GM19438 (cell line): Measurements from ENCODE around the gene SORT1.

Experiments
- ATAC-seq: cut with Tn5 transposase; IDR thresholded peaks from one replicate; pipeline ENCODE4 v1.9.1; 2021; ENCODE audit warnings: low read depth; ENCODE audit not compliant: unreplicated experiment

SORT1 gene

GRCh38 chr1:109265016-109265415, 132.7 kb downstream of the SORT1 start:
- ATAC-seq, result no peak

GRCh38 chr1:109264379-109264755, 133.4 kb downstream of the SORT1 start:
- no peak for ATAC-seq

- peak; percentile 71 for ATAC-seq
Observed at GRCh38 chr1:109263597-109264378, 133.9 kb downstream of the SORT1 start.

GRCh38 chr1:109263234-109263596, 134.5 kb downstream of the SORT1 start:
- no peak for ATAC-seq

GRCh38 chr1:109262231-109263055, 135.3 kb downstream of the SORT1 start:
- no peak for ATAC-seq

- ATAC-seq, result no peak
Observed at GRCh38 chr1:109261578-109261977, 136.1 kb downstream of the SORT1 start.

GRCh38 chr1:109261006-109261405, 136.7 kb downstream of the SORT1 start:
- ATAC-seq, result no peak

- no peak for ATAC-seq
Observed at GRCh38 chr1:109259674-109260557, 137.8 kb downstream of the SORT1 start.
